Neural cell (in vitro differentiated cells): ENCODE data around the gene CCDC32. TPM values are rescaled to one million over a fixed set of nuclear protein-coding genes. Genes with fewer than 3 reads are reported as not detected.
"Not testable (repeated sequence)": the region's sequence is repeated elsewhere in the genome, so short reads cannot be mapped to it uniquely, and the experiment has no call there.

Experiments
- H2AFZ ChIP-seq: fragments of 200-600, 300-800 bp; sonication (generic), shearing (Covaris generic); 2 replicates; pipeline ENCODE4 v1.6.0; 2014; ENCODE audit warnings: low read depth, mild to moderate bottlenecking, antibody characterized with exemption, low read length, moderate library complexity
- H3F3A ChIP-seq: fragments of 200-600 bp; shearing (Covaris generic); 2 replicates; pipeline ENCODE4 v1.6.1; 2016; ENCODE audit warnings: mild to moderate bottlenecking, moderate library complexity, mixed read lengths, antibody characterized with exemption, low read length; ENCODE audit not compliant: insufficient read depth, poor library complexity, severe bottlenecking
- H3K27ac ChIP-seq: fragments of 200-600, 300-800 bp; sonication (generic), shearing (Covaris generic); 2 replicates; pipeline ENCODE4 v1.5.1; 2014; ENCODE audit warnings: mild to moderate bottlenecking, low read length, moderate library complexity
- H3K27me3 ChIP-seq: fragments of 300-800, 200-600 bp; sonication (generic), shearing (Covaris generic); 2 replicates; pipeline ENCODE4 v1.6.0; 2014; ENCODE audit warnings: mild to moderate bottlenecking, low read depth, low read length, moderate library complexity; ENCODE audit not compliant: insufficient read depth
- H3K36me3 ChIP-seq: fragments of 300-800, 200-600 bp; sonication (generic), shearing (Covaris generic); 2 replicates; pipeline ENCODE4 v1.5.1; 2014; ENCODE audit warnings: mild to moderate bottlenecking, antibody characterized with exemption, low read length, moderate library complexity; ENCODE audit not compliant: insufficient read depth
- H3K4me2 ChIP-seq: fragments of 300-800, 200-600 bp; sonication (generic), shearing (Covaris generic); 2 replicates; pipeline ENCODE4 v1.6.0; 2014; ENCODE audit warnings: mild to moderate bottlenecking, low read length
- H3K4me3 ChIP-seq: fragments of 300-800, 200-600 bp; sonication (generic), shearing (Covaris generic); 2 replicates; pipeline ENCODE4 v1.5.1; 2014; ENCODE audit warnings: mild to moderate bottlenecking, low read length, moderate library complexity
- H3K79me2 ChIP-seq: fragments of 200-600 bp; shearing (Covaris generic); replicated peaks from 2 replicates; pipeline ENCODE4 v1.6.0; 2014; ENCODE audit warnings: mild to moderate bottlenecking, low read length, moderate library complexity; ENCODE audit not compliant: insufficient read depth
- H3K9ac ChIP-seq: fragments of 300-800, 200-600 bp; sonication (generic), shearing (Covaris generic); 2 replicates; pipeline ENCODE4 v1.6.1; 2016; ENCODE audit warnings: mild to moderate bottlenecking, low read length, mixed read lengths
- H3K9me2 ChIP-seq: fragments of 200-600 bp; shearing (Covaris generic); 2 replicates; pipeline ENCODE4 v1.6.1; 2016; ENCODE audit warnings: mild to moderate bottlenecking, low read length, mixed read lengths; ENCODE audit not compliant: insufficient read depth
- H3K9me3 ChIP-seq: fragments of 200-600, 300-800 bp; sonication (generic), shearing (Covaris generic); 2 replicates; pipeline ENCODE4 v1.6.1; 2016; ENCODE audit warnings: mild to moderate bottlenecking, mixed run types, low read length, moderate library complexity, mixed read lengths
- H4K20me1 ChIP-seq: fragments of 200-600 bp; shearing (Covaris generic); 2 replicates; pipeline ENCODE4 v1.6.1; 2016; ENCODE audit warnings: mild to moderate bottlenecking, mixed run types; ENCODE audit not compliant: insufficient read depth
- EP300 ChIP-seq: fragments of 450-650 bp; conservative IDR thresholded peaks from 2 replicates; pipeline ENCODE4 v1.6.1; 2014; ENCODE audit warnings: antibody characterized with exemption, mild to moderate bottlenecking, moderate library complexity; ENCODE audit not compliant: poor library complexity, severe bottlenecking
- EZH2 ChIP-seq: fragments of 200-600, 300-800 bp; shearing (Covaris generic), sonication (generic); IDR thresholded peaks from 2 replicates; pipeline ENCODE4 v1.6.1; 2014; ENCODE audit warnings: antibody characterized with exemption, low read length, borderline replicate concordance, mild to moderate bottlenecking; ENCODE audit not compliant: insufficient read depth, poor library complexity, severe bottlenecking
- MXI1 ChIP-seq: fragments of 450-650 bp; conservative IDR thresholded peaks from 2 replicates; pipeline ENCODE4 v1.6.1; 2014; ENCODE audit warnings: antibody characterized with exemption, mild to moderate bottlenecking; ENCODE audit not compliant: poor library complexity, severe bottlenecking
- POLR2AphosphoS5 ChIP-seq: IDR thresholded peaks from 2 replicates; pipeline ENCODE4 v1.6.1; 2012
- RAD21 ChIP-seq: fragments of 450-650 bp; conservative IDR thresholded peaks from 2 replicates; pipeline ENCODE4 v1.6.1; 2014; ENCODE audit warnings: antibody characterized with exemption, mild to moderate bottlenecking, moderate library complexity
- REST ChIP-seq: IDR thresholded peaks from 2 replicates; pipeline ENCODE4 v1.6.1; 2012; ENCODE audit warnings: borderline replicate concordance
- SMC3 ChIP-seq: fragments of 450-650 bp; conservative IDR thresholded peaks from 2 replicates; pipeline ENCODE4 v1.6.1; 2014; ENCODE audit warnings: antibody characterized with exemption, mild to moderate bottlenecking, moderate library complexity; ENCODE audit not compliant: poor library complexity
- TAF1 ChIP-seq: IDR thresholded peaks from 2 replicates; pipeline ENCODE4 v1.6.1; 2012; ENCODE audit warnings: low read depth
- polyA plus RNA-seq: library from polyadenylated mRNA; depleted of rRNA; stranded (reverse); fragments of >200 nt; gene quantifications from 2 replicates; pipeline ENCODE4 v1.2.3, GENCODE V29; 2014
- TF ChIP-seq, protein P1 (sequence below): fragments of 450-650 bp; IDR thresholded peaks from 2 replicates; pipeline ENCODE4 v1.5.1; 2014; ENCODE audit warnings: antibody characterized with exemption, mild to moderate bottlenecking, moderate library complexity; ENCODE audit not compliant: poor library complexity, severe bottlenecking

Gene CCDC32
- polyA plus RNA-seq, 1 donor from 2014 or later, result 34.2 TPM

DNA sequence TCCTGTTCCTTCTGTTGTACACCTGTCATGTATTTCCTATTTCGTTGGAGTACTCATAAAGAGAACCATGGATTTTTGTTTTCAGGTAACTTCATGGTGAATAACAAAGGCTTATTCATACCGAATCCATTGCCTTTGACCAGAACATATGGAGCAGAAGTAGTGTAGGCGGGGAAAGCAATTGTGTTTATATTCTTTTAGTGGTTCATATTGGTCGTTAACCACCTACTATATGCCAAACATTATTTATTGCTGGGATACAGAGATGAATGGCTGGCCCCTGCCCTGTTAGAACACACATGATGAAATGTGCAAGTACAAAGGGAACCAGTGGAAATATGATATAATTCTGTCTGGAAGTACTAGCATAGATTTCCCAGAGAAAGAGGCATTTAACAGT lies 14.1 kb upstream of the CCDC32 start:
- no peaks in the 10 kb centered on the region for H4K20me1 ChIP-seq
- no peak overlapping the region for H3K27ac ChIP-seq
- no peaks in the 10 kb centered on the region for H3F3A ChIP-seq
- H3K4me3 ChIP-seq, result no peak overlapping the region
- H3K9ac ChIP-seq, result no peak overlapping the region
- H2AFZ ChIP-seq, result no peak overlapping the region
- no peak overlapping the region for H3K4me2 ChIP-seq
- H3K79me2 ChIP-seq, result no peaks in the 10 kb centered on the region
- H3K36me3 ChIP-seq, result no peaks in the 10 kb centered on the region
- no peaks in the 10 kb centered on the region for H3K9me3 ChIP-seq
- TF ChIP-seq SMC3 (no peak), RAD21 (no peak), TAF1 (no peak), POLR2AphosphoS5 (no peak), EP300 (no peak), EZH2 (no peak), REST (no peak), MXI1 (no peak)
- TF ChIP-seq, protein P1, sequence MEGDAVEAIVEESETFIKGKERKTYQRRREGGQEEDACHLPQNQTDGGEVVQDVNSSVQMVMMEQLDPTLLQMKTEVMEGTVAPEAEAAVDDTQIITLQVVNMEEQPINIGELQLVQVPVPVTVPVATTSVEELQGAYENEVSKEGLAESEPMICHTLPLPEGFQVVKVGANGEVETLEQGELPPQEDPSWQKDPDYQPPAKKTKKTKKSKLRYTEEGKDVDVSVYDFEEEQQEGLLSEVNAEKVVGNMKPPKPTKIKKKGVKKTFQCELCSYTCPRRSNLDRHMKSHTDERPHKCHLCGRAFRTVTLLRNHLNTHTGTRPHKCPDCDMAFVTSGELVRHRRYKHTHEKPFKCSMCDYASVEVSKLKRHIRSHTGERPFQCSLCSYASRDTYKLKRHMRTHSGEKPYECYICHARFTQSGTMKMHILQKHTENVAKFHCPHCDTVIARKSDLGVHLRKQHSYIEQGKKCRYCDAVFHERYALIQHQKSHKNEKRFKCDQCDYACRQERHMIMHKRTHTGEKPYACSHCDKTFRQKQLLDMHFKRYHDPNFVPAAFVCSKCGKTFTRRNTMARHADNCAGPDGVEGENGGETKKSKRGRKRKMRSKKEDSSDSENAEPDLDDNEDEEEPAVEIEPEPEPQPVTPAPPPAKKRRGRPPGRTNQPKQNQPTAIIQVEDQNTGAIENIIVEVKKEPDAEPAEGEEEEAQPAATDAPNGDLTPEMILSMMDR, result no peak
- H3K9me2 ChIP-seq, result no peaks in the 10 kb centered on the region
- no peaks in the 10 kb centered on the region for H3K27me3 ChIP-seq

GRCh38 chr15:40576914-40577313 lies 12.1 kb upstream of the CCDC32 start:
- H3K4me3 ChIP-seq, H2AFZ ChIP-seq, H3K27ac ChIP-seq, H3K9ac ChIP-seq, H3K4me2 ChIP-seq, H3K36me3 ChIP-seq, H3K9me3 ChIP-seq, H3K79me2 ChIP-seq, H3K27me3 ChIP-seq, H4K20me1 ChIP-seq, H3K9me2 ChIP-seq, H3F3A ChIP-seq: not testable (repeated sequence)

DNA sequence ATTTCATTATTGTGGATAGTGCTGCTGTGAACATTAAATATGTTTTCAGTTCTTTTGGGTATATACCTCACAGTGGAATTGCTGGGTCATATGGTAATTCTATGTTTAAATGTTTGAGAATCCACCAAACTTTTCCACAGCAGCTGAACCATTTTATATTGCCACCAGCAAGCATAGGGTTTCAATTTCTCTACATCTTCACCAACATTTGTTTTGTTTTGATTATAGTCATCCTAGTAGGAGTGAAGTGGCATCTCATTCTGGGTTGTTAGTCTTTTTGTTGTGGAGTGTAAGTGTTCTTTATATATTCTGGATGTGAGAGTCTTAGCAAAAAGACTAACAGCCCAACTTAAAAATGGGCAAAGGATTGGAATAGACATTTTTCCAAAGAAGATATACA lies 10.3 kb upstream of the CCDC32 start:
- Histone ChIP-seq H3K79me2 (peaks cover 2% of the 10 kb centered on the region), H3K4me3 (no peak overlapping the region), H3K9me2 (no peaks in the 10 kb centered on the region), H4K20me1 (no peaks in the 10 kb centered on the region), H3K27ac (no peak overlapping the region), H2AFZ (no peak overlapping the region), H3K4me2 (no peak overlapping the region), H3K36me3 (no peaks in the 10 kb centered on the region), H3K9me3 (no peaks in the 10 kb centered on the region), H3K27me3 (no peaks in the 10 kb centered on the region), H3K9ac (no peak overlapping the region), H3F3A (no peaks in the 10 kb centered on the region)
- TF ChIP-seq, protein P1, result no peak
- TF ChIP-seq RAD21 (no peak), MXI1 (no peak), EP300 (no peak), TAF1 (no peak), SMC3 (no peak), REST (no peak), EZH2 (no peak), POLR2AphosphoS5 (no peak)
